GM19452 (cell line): Measurements from ENCODE around the gene FAM24B.

Experiments used
- ATAC-seq: cut with Tn5 transposase; IDR thresholded peaks from one replicate; pipeline ENCODE4 v1.9.1; 2021; ENCODE audit not compliant: unreplicated experiment

Gene FAM24B

GRCh38 chr10:122828716-122829255 is 50.6 kb downstream of the FAM24B start:
- no peak for ATAC-seq

GRCh38 chr10:122827302-122827701 is 52.1 kb downstream of the FAM24B start:
- ATAC-seq, result no peak

- no peak for ATAC-seq
These were observed 56.2 kb downstream of the FAM24B start for GRCh38 chr10:122822973-122823690.

GRCh38 chr10:122821808-122822207 is 57.6 kb downstream of the FAM24B start:
- no peak for ATAC-seq

- ATAC-seq, result no peak
These were observed 63.9 kb downstream of the FAM24B start for GRCh38 chr10:122815458-122815857.

GRCh38 chr10:122814493-122814892 is 64.9 kb downstream of the FAM24B start:
- no peak for ATAC-seq

GRCh38 chr10:122812751-122813150 is 66.6 kb downstream of the FAM24B start:
- no peak for ATAC-seq

GRCh38 chr10:122802282-122802681 is 77.1 kb downstream of the FAM24B start:
- no peak for ATAC-seq
